KMS-11 (cell line): ENCODE measurements around the gene PAFAH1B1.

ENCODE experiments used
- H2AFZ ChIP-seq: fragments of 200-600 bp; sonication (generic); 2 replicates; pipeline ENCODE4 v1.6.1; 2016; ENCODE audit warnings: antibody characterized with exemption, mixed run types, low read depth
- H3K27ac ChIP-seq: fragments of 200-600 bp; sonication (generic); 2 replicates; pipeline ENCODE4 v1.6.1; 2016; ENCODE audit warnings: mild to moderate bottlenecking, mixed run types
- H3K27me3 ChIP-seq: fragments of 200-600 bp; sonication (generic); 2 replicates; pipeline ENCODE4 v1.6.1; 2017; ENCODE audit warnings: mild to moderate bottlenecking, low read depth, mixed run types, moderate library complexity; ENCODE audit not compliant: insufficient read depth
- H3K36me3 ChIP-seq: fragments of 200-600 bp; sonication (generic); 2 replicates; pipeline ENCODE4 v1.6.1; 2017; ENCODE audit warnings: mild to moderate bottlenecking, mixed run types; ENCODE audit not compliant: insufficient read depth
- H3K4me1 ChIP-seq: fragments of 200-600 bp; sonication (generic); 2 replicates; pipeline ENCODE4 v1.6.1; 2016; ENCODE audit warnings: mild to moderate bottlenecking, low read depth, mixed run types; ENCODE audit not compliant: poor library complexity, severe bottlenecking
- H3K4me2 ChIP-seq: fragments of 200-600 bp; sonication (generic); 2 replicates; pipeline ENCODE4 v1.7.0; 2016; ENCODE audit warnings: mild to moderate bottlenecking, mixed run types
- H3K4me3 ChIP-seq: fragments of 200-600 bp; sonication (generic); IDR thresholded peaks from 2 replicates; pipeline ENCODE4 v1.6.1; 2017; ENCODE audit warnings: low read depth, low read length, mixed read lengths; ENCODE audit not compliant: insufficient read depth
- H3K79me2 ChIP-seq: fragments of 200-600 bp; sonication (generic); 2 replicates; pipeline ENCODE4 v1.6.1; 2016; ENCODE audit warnings: low read depth, mixed run types; ENCODE audit not compliant: insufficient read depth
- H3K9ac ChIP-seq: fragments of 200-600 bp; sonication (generic); 2 replicates; pipeline ENCODE4 v1.6.1; 2016; ENCODE audit warnings: mild to moderate bottlenecking, mixed run types
- H4K20me1 ChIP-seq: fragments of 200-600 bp; sonication (generic); 2 replicates; pipeline ENCODE4 v1.6.1; 2016; ENCODE audit warnings: mild to moderate bottlenecking, mixed run types; ENCODE audit not compliant: insufficient read depth
- TF ChIP-seq, protein P1 (sequence below): fragments of 200-600 bp; sonication (generic); conservative IDR thresholded peaks from 2 replicates; pipeline ENCODE4 v1.6.1; 2017; ENCODE audit warnings: low read depth, mild to moderate bottlenecking, antibody characterized with exemption, low read length, moderate library complexity, mixed read lengths

The PAFAH1B1 gene

DNA sequence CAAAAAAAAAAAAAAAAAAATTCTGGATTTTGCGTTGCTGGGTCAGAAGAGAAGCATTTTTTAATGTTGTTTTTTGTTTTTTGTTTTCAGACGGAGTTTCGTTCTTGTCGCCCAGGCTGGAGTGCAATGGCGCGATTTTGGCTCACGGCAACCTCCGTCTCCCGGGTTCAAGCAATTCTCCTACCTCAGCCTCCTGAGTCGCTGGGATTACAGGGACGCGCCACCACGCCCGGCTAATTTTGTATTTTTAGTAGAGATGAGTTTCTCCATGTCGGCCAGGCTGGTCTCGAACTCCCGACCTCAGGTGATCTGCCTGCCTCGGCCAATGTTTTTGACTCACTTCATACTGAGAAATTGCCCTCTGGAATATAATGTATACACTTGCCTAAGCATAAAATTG is 11.0 kb upstream of the PAFAH1B1 start:
- H3K4me1 ChIP-seq, result no peaks in the 10 kb centered on the region
- no peaks in the 10 kb centered on the region for H4K20me1 ChIP-seq
- H3K4me2 ChIP-seq, result no peak overlapping the region
- H2AFZ ChIP-seq, result no peak overlapping the region
- no peak overlapping the region for H3K4me3 ChIP-seq
- H3K27ac ChIP-seq, result no peak overlapping the region
- no peaks in the 10 kb centered on the region for H3K79me2 ChIP-seq
- no peaks in the 10 kb centered on the region for H3K27me3 ChIP-seq
- H3K9ac ChIP-seq, result no peak overlapping the region
- TF ChIP-seq, protein P1, sequence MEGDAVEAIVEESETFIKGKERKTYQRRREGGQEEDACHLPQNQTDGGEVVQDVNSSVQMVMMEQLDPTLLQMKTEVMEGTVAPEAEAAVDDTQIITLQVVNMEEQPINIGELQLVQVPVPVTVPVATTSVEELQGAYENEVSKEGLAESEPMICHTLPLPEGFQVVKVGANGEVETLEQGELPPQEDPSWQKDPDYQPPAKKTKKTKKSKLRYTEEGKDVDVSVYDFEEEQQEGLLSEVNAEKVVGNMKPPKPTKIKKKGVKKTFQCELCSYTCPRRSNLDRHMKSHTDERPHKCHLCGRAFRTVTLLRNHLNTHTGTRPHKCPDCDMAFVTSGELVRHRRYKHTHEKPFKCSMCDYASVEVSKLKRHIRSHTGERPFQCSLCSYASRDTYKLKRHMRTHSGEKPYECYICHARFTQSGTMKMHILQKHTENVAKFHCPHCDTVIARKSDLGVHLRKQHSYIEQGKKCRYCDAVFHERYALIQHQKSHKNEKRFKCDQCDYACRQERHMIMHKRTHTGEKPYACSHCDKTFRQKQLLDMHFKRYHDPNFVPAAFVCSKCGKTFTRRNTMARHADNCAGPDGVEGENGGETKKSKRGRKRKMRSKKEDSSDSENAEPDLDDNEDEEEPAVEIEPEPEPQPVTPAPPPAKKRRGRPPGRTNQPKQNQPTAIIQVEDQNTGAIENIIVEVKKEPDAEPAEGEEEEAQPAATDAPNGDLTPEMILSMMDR, result no peak
- H3K36me3 ChIP-seq, result no peaks in the 10 kb centered on the region

DNA sequence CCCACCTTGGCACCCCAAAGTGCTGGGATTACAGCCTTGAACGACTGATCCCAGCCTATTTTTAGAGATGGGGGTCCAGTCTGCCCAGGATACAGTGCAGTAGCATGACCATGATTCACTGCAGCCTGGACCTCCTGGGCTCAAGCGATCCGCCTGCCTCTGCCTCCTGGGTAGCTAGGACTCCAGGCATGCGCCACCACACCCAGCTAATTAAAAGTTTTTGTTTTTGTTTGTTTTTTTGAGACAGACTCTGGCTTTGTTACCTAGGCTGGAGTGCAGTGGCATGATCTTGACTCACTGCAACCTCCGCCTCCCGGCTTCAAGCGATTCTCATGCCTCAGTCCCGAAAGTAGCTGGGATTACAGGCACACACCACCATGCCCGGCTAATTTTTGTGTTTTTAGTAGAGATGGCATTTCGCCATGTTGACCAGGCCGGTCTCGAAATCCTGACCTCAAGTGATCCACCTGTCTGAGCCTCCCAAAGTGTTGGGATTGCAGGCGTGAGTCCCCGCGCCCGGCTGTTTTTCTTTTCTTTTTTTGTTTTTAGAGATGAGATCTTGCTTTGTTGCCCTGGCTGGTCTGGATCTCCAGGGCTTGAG is 2.3 kb upstream of the PAFAH1B1 start:
- no peaks in the 10 kb centered on the region for H3K27me3 ChIP-seq
- H3K4me2 ChIP-seq, result no peak overlapping the region
- 0 out of 2 replicates have a peak, but pooled peaks cover 2% of the 10 kb centered on the region for H4K20me1 ChIP-seq
- H3K36me3 ChIP-seq, result no peaks in the 10 kb centered on the region
- TF ChIP-seq, protein P1, result no peak
- peaks cover 22% of the 10 kb centered on the region for H3K79me2 ChIP-seq
- H3K4me1 ChIP-seq, result peaks cover 8% of the 10 kb centered on the region
- H3K27ac ChIP-seq, result no peak overlapping the region
- H2AFZ ChIP-seq, result no peak overlapping the region
- no peak overlapping the region for H3K4me3 ChIP-seq
- no peak overlapping the region for H3K9ac ChIP-seq

DNA sequence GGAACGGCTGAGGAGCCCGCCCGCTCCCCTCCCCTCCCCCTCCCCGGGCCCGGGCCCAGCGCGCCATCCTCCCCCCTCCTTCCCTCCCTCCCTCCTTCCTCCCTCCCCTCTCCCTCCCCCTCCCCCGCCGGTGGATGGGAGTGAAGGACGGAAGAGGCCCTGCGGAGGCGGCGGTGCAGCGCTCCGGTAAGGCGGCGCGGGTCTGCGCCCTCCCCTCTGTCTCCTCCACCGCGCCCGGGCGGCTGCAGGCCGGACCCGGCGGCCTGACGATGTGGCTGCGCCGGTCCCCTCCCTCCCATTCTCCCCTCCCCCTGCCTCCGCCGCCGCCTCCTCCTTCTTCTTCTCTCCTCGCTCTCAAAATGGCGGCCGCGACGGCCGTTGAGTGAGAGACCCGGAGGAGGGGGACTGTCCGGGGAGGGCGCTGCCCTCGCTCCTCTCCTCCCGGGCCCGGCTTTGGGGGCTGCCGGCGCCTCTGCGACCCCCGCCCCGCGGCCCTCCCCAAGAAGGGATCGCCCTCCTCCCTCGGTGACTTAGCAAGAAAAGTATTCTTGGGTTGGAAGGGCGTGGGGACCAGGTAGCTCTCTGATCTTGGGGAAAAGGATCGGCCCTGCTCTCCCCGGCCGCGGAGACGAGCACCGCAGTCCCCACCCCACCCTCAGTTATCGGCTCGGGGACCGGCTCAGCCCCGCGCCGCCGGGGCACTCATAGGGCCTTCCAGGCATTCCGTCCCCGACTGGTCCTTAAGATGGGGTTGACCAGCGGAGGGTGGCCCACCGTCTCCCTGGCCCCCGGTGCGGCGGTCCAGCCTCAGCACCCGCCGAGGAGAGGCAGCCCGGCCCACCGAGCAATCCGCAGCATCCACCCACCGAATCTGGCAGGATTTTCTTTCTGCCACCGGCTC is 617 bp downstream of the PAFAH1B1 start:
- Histone ChIP-seq H3K4me3 (no peak overlapping the region), H3K36me3 (no peaks in the 10 kb centered on the region), H3K4me1 (peaks cover 24% of the 10 kb centered on the region), H3K9ac (peak overlapping the region; percentile 92), H4K20me1 (peaks cover 22% of the 10 kb centered on the region), H3K4me2 (peak overlapping the region; percentile 94; the same call in 1 of the 2 replicates), H2AFZ (peak overlapping the region; percentile 34; the same call in 1 of the 2 replicates), H3K79me2 (peaks cover 51% of the 10 kb centered on the region), H3K27ac (peak overlapping the region; percentile 92), H3K27me3 (no peaks in the 10 kb centered on the region)
- TF ChIP-seq, protein P1, result no peak

DNA sequence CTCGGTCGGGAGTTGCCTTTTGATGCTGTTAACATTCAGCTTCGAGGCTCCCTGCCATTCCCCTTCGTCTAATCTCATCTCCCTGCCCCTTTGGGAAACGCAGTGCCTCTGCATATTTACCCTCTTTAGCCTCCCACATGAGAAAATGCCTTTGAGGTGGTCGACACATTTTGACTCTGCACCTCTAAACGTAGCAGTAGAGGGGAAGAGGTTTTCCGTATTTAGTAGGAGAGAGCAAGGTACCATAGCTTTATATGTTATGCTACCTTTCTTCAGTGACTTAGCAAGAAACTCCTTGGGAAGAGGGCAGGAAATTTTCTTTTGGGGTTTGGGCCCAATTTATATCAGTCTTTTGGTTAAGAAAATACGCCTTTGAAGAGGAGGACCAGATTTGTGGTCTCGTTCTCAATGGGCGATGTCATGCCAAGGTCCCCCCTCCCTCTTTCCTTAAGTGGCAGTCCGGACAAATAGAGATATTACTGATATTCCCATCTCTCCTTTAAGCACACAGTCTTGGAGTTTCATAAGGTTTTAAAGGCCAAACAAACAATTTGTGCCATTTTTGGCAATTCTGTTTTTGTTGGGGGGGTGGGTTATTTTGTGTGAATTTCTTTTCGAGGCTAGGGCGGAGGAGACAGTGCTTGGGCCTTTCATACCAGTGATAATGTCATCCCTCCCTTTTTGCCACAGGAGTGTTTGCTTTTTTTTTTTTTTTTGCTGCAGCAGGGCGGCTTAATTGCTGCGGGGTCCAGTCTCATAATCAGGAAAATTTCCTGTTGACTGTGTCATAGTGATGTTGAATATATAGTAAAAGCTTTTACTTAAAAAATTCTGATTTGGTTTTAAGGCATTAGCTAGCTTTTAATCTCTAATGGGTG is 1.5 kb downstream of the PAFAH1B1 start:
- Histone ChIP-seq H3K4me2 (peak overlapping the region; percentile 94), H3K4me1 (peaks cover 24% of the 10 kb centered on the region), H3K27ac (peak overlapping the region; percentile 92), H3K79me2 (peaks cover 60% of the 10 kb centered on the region), H4K20me1 (peaks cover 30% of the 10 kb centered on the region), H3K4me3 (no peak overlapping the region), H3K36me3 (no peaks in the 10 kb centered on the region), H3K27me3 (no peaks in the 10 kb centered on the region), H2AFZ (no peak overlapping the region), H3K9ac (peak overlapping the region; percentile 92; the same call in 1 of the 2 replicates)
- TF ChIP-seq, protein P1, result no peak
